GM18502 (cell line): Measurements from ENCODE around the gene PAGE2.
"Not testable (repeated sequence)": the region's sequence is repeated elsewhere in the genome, so short reads cannot be mapped to it uniquely, and the experiment has no call there.

Experiments
- ATAC-seq: cut with Tn5 transposase; IDR thresholded peaks from one replicate; pipeline ENCODE4 v1.9.1; 2021; ENCODE audit warnings: mild to moderate bottlenecking; ENCODE audit not compliant: unreplicated experiment, poor library complexity

PAGE2 gene, protein sequence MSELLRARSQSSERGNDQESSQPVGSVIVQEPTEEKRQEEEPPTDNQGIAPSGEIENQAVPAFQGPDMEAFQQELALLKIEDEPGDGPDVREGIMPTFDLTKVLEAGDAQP

DNA sequence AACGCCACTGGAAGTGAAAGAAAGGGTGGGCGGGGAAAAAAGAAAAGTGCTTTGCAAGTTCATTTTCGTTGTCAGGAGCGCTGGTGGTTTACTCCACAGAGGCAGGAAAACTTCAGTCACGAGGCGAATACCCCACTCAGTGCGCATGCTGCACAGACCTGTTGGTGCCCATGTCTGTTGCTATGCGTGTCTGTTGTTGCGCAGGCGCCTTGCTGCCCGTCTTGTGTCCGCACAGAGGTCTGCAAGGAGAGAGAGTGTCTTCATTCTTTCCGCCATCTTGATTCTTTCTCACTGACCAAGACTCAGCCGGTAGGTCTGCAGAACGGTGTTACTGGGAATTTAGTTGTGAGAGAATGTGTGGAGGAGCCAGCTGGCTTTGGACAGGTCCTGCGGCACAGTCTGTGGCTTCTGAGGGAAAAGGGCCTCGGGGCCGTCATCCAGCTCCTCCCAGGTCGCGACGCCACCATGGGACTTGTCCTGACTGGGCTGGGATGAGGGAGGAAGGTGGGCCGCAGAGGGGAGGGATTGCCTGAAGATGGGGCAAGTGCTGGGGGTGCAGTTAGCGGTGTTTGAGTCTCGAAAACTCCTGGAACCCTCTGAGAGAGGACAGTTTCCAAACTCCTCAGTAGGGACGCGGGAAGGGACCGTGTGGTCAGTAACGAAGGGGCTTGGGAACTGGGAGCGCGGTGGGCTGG is at the start of gene PAGE2:
Gene PAGE2, plus strand, starts transcription at position 224 of the 695 bp plus-strand sequence. CDS start 1,003 bp downstream, outside the sequence.
- ATAC-seq, result no peak

DNA sequence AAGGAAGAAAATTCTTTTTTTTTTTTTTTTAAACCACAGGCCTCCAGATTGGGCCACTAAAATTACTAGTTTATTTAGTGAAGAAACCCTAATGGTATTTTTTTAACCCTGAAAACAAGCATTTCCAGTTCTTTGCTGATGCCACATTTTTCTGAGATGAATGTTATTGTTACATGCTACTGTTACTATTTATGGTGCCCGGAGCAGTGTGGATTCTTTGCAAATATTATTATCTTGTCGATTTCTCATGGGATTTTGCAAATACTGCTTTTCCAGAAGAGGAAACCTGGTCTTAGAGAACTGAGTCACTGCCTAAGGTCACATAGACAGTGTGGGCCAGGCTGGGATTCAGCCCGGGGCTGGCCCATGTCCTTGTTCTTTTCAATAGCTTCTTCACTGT is 49.3 kb upstream of the PAGE2 start:
- ATAC-seq, result no peak

DNA sequence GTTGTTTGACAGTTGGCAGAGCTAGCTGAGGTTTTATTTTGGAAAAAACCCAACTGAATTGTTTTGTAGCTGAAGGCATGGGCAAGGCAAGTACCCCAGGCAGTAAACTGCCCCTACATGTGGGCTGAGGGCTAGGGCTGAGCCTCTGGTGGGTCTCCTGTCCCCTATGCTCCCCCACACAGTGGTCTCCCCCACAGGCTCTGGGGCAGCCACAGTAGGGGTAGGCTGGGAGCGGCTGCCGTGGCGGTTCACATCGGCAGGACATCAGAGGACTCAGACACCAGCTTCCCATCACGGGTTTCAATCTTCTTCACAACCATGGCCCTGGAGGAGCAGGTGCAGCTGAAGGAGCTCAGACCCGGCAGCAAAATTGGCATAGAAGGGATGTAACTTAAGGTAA is 47.3 kb upstream of the PAGE2 start:
- ATAC-seq, result no peak

DNA sequence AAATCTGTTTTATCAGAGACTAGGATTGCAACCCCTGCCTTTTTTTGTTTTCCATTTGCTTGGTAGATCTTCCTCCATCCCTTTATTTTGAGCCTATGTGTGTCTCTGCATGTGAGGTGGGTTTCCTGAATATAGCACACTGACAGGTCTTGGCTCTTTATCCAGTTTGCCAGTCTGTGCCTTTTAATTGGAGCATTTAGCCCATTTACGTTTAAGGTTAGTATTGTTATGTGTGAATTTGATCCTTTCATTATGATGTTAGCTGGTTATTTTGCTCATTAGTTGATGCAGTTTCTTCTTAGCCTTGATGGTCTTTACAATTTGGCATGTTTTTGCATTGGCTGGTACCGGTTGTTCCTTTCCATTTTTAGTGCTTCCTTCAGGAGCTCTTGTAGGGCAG is 38.2 kb upstream of the PAGE2 start:
- not testable (repeated sequence) for ATAC-seq

DNA sequence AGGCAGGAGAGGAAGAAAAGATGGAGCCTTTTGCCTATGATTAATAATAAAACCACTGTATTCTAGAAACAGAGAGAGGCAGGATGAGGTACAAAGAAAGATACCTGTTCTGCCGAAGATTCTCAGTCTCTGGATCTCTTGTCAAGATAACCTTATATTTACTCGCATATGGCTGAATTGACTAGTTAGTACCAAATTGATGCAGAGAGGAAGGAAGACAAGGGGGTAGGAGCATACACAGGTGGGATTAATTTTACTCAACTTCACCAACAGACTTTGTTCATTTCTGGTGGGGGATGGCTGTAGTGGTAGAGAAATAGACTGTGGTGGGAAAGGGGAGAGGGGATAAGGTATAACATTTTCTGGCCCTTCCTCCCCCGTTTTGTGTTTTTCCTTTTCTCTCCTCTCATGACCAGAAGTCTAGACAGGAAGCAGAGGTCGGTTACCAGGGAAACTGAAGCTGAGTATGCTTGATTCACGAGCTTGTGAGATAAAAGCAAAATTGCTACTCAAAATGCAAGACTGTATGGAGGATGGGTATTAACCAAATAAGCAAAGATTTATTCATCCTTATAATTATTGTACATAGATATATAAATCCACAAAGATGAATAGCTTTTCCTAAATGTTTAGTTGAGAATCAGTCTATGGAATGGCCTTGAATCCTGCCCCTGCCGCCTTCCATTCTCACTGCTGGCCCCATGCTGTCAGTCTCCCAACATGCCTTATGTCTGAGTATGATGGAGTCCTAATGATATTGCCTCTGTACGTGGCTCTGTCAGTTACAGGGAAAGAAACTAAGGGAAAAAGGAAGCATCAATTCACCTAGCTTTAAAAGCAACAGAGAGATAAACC is 31.8 kb upstream of the PAGE2 start:
- no peak for ATAC-seq

DNA sequence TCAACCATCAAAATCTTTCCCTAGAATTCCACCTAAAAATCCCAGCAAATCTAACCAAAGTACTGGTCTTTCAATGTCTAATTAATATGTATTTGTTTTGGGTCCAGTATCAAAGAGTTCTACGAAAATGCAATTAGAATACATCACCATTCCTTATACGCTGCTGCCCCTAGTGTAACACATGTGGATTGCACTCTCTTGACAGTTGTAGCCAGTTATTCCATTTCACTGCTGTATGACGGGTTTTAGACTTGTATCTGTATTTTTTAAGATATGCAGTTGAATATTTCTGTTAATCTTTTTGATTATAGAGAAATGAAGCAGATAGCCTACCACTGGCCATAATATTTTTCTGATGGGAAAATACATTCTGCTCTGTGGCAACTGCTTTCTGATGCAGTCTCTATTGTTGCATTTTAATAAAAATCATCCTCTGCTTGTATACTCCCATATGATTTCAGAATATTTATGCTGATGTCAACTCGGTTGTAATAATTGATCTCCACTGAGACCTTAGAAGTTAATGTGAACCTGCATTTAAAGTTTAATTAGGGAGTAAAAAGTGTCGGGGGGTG is 31.1 kb upstream of the PAGE2 start:
- peak; percentile 77 for ATAC-seq

DNA sequence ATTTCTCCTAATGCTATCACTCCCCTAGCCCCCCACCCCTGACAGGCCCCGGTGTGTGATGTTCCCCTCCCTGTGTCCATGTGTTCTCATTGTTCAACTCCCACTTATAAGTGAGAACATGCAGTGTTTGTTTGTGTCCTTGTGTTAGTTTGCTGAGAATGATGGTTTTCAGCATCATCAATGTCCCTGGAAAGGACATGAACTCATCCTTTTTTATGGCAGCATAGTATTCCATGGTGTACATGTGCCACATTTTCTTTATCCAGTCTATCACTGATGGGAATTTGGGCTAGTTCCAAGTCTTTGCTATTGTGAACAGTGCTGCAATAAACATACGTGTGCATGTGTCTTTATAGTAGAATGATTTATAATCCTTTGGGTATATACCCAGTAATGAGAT is 21.6 kb upstream of the PAGE2 start:
- ATAC-seq, result not testable (repeated sequence)

DNA sequence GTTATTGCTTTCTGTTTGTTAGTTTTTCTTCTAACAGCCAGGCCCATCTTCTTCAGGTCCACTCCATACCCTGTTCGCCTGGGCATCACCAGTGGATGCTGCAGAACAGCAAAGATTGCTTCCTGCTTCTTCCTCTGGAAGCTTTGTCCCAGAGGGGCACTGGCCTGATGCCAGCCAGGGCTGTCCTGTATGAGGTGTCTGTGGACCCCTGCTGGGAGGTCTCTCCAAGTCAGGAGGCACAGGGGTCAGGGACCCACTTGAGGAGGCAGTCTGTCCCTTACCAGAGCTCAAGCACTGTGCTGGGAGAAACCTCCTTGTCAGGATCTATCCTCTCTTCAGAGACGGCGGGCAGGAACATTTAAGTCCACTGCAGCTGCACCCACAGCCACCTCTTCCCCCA is 16.5 kb upstream of the PAGE2 start:
- no peak for ATAC-seq

DNA sequence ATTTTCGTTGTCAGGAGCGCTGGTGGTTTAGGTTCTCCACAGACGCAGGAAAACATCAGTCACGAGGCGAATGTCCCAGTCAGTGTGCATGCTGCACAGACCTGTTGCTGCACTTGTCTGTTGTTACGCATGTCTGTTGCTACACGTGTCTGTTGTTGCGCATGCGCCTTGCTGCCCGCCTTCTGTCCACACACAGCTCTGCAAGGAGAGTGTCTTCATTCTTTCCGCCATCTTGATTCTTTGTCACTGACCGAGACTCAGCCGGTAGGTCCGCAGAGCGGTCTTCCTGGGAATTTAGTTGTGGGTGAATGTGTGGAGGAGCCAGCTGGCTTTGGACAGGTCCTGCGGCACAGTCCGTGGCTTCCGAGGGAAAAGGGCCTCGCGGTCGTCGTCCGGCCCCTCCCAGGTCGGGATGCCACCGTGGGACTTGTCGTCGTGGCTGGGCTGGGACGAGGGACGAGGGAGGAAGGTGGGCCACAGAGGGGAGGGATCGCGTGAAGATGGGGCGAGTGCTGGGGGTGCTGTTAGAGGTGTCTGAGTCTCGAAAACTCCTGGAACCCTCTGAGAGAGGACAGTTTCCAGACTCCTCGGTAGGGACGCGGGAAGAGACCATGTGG is 13.9 kb upstream of the PAGE2 start, which contains the start of gene PAGE2B:
Gene PAGE2B, plus strand, starts transcription at position 180 of the 617 bp plus-strand sequence. CDS start 1,012 bp downstream, outside the sequence.
- ATAC-seq, result no peak

DNA sequence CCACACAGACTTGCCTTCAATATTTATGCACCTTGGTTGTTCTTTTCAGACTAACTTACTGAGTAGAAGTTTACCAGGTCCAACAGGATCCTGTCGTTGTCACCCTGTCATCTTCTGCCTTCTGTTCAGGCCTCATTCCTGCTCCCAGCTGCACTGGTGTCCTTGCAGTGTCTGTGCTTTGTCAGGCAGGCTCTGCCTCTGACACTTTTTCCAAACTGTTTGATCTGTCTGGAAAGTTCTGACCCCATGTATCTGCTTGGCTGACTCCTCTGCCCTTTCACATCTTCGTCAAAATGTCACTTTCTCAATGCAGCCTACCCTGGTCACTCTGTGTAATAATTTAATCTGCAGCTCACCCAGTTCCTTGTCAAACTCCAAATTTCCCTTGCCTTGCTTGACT is 9.9 kb downstream of the PAGE2 start:
- no peak for ATAC-seq

DNA sequence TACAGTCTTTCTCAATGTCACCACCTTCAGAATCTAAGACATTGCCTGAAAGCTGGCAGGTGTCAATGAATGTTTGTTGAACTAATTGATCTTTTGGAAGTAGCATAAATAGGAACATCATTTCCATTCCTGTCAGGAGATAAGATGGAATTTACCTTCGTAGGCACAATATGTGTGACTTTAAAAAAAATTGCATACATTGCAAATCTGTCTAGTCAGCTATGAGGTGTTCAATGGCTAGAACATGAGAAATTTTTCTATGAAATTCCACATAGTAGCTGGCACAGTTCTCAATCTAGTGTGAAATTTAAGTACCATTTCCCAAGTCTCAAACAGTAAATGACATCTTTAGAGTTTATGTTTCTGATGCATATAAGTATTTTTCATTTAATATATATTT is 10.3 kb downstream of the PAGE2 start:
- no peak for ATAC-seq

DNA sequence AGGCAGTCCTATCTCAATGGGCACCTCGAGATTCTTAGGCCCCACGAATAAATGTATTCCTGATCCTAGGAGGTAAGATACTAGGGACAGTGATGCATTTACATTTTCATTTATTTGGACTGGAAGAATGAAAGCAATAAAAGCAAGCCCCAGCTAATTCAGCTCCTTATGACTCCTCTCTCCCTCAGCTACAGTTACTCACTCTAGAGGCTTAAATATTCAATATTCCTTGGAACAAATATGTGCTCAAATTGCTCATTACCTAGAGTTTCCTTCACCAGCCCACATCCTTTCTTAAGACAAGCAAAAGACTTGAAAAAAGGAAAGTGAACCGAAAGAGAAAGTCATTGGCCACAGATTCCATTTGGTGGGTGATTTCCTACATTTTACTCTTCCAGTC is 13.9 kb downstream of the PAGE2 start:
- ATAC-seq, result no peak

DNA sequence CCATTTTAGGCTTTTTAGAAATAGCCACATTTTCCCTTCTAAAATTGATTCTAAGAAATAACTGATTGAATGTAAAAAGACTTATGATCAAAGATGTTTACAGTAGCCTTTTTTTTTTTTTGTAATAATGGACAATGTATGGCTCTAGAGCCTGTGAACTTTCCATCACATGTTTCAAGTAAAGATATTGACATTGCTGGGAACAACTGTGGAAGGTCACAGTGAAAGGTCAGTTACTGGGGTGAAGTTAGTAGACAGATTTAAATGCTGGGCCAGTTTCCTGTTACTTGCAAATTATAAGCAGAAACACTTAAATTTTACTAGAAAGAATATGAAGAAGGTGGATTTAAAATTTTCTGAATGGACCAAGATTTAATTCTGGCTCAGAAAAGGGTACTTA is 18.4 kb downstream of the PAGE2 start:
- no peak for ATAC-seq

DNA sequence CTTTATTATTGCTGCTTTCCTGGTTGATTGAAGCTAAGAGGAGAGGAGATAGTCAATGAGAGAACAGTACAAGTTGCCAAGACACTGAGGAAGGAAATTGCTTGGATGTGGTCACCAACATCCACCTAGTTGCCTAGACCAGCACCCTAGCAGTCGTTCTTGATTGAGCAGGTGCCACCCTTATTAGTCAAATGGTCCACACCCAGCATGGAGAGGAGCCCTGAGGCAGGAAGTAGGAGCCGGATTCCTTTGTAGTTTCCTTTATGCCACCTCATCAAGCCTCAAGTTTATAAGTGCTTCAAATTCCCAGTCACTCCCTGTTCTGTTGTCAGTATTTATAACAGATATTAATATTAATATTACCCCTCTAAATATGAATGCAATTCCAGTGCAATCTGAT is 19.1 kb downstream of the PAGE2 start:
- no peak for ATAC-seq

DNA sequence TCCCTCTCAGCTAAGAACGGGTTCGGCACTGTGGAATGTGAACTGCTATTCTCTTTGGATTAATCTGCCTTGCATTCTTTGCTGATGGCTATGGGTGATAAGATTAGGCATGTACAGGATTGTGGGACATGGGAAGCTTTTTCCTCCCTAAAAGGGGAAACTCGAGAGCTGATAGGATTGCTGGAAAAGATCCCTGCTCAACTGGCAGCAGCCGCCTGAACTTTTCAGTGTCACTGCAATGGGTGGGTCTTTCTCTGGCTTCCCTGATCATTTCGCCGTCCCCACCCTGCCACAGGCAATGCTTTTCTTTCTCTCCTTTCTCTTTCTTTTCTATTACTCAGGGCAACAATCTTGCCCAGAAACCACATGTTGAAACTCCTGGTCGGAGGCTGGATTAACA is 20.5 kb downstream of the PAGE2 start:
- no peak for ATAC-seq

DNA sequence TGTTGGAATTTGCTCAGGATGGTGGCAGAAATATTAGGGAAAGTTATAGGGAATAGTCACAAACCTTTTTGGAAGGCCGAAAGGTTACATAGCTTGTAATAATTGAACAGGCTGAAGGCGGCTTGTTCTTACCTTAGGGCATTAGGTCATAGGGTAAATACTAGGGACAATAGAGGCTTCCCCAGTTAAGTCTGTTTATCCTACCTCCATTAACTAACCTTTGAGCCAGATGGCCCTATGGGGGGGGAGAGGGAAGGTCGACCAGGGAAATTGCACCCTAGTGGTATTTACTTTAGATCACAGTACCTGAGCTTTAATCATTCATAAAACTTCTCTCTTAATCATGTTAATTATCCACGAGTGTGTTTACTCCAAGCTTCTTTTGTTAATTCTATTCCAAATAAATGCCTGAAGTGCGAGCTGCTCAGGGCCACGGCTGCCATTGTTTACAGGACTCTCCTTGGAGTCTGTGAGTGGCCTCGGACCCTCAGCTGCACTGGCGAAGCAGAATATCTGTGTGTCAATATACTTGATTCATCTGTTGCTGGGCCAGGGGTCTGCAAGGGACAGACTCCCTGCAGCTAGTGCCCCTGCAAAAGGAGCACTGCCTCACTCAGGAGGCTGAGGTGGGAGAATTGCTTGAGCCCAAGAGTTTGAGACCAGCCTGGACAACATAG is 22.9 kb downstream of the PAGE2 start:
- no peak for ATAC-seq

DNA sequence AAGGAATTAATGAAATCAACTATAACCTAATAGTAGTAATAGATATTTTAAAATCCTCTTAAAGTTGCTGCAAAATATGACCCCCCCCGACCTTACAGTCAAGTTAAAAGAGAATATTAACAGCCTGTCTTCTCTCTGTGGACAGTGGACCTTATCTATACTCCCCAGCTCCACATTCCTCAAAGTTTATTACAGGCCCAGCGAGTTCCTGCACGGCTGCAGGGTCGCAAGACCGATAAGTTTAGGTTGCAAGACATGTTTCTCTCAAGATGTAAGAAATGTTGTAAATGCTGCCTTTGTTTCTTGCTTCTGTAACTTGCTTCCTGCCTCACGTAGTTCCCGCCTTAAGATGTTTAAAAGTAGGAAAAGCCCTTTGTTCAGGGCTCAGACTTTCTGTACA is 27.8 kb downstream of the PAGE2 start:
- not testable (repeated sequence) for ATAC-seq

DNA sequence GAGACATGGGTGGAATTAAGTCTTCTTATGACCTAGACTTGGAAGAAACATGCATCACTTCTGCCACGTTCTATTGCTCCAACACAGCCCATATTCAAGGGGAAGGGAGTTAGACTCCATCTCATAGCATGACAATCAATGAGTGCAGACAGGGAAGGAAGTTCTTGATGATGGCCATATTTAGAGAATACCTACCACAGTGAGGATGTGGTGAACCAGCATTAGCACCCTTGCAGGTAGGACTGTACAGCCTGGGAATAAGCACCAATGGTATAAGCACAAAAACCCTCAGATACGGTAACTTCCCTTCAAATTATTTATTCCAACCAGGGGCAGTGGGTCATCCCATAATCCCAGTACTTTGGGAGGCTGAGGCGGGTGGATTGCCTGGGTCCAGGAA is 29.8 kb downstream of the PAGE2 start:
- ATAC-seq, result no peak

DNA sequence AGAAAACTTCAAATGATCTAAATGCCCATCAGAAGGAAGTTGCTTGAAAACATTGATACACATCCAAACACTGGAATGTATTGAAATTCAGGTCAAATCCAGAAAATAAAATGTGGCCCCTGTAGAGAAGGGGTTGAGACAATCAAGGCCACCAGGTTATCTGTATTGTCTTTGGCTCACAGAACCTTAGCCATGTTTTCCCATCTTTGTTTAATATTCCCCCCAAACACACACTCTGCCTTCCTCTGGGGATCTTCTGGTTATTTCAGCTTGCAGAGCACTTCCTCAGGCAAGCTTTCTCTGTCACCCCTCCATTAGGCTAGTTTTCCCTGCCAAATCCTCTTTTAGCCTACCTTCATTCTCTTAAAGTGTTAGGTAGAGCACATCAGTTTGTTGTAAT is 30.5 kb downstream of the PAGE2 start:
- ATAC-seq, result no peak

DNA sequence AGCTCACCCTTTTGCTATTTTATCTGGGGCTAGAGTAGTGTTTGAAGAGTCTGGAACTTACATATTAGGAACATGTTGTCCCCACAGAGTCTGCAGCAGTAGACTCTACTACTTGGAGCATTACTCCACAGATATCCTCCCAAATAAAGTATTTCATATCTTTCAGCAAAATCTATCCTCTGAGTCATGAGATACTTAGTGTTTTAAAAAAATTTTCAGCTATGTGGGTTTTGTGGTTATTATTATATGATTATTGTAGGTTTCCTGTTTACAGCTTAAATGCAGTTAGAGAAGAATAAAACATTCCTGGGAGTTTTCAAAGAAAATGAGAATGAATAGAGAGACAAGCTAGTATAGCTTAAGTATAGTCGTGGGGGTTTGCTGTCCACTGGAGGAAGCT is 30.9 kb downstream of the PAGE2 start:
- ATAC-seq, result no peak
